ENCODE results near the gene THOC5.

- TF ChIP-seq, protein P1, sequence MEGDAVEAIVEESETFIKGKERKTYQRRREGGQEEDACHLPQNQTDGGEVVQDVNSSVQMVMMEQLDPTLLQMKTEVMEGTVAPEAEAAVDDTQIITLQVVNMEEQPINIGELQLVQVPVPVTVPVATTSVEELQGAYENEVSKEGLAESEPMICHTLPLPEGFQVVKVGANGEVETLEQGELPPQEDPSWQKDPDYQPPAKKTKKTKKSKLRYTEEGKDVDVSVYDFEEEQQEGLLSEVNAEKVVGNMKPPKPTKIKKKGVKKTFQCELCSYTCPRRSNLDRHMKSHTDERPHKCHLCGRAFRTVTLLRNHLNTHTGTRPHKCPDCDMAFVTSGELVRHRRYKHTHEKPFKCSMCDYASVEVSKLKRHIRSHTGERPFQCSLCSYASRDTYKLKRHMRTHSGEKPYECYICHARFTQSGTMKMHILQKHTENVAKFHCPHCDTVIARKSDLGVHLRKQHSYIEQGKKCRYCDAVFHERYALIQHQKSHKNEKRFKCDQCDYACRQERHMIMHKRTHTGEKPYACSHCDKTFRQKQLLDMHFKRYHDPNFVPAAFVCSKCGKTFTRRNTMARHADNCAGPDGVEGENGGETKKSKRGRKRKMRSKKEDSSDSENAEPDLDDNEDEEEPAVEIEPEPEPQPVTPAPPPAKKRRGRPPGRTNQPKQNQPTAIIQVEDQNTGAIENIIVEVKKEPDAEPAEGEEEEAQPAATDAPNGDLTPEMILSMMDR (IDR thresholded peaks at IDR 0.05) = no peak
- TF ChIP-seq POLR2A (IDR thresholded peaks at IDR 0.05) = no peak
Observed at GRCh38 chr22:29482253-29482652, 71.3 kb downstream of the THOC5 start.

Data from adrenal gland (tissue), 5 donors.